HG03457 (cell line): ENCODE measurements around the gene BCAS3.
"Not testable (repeated sequence)": the region's sequence is repeated elsewhere in the genome, so short reads cannot be mapped to it uniquely, and the experiment has no call there.

Experiments
- ATAC-seq: cut with Tn5 transposase; IDR thresholded peaks from one replicate; pipeline ENCODE4 v1.9.1; 2021; ENCODE audit warnings: moderate number of reproducible peaks; ENCODE audit not compliant: unreplicated experiment

Gene BCAS3

GRCh38 chr17:60916043-60916442 is 238.4 kb downstream of the BCAS3 start:
- no peak for ATAC-seq

GRCh38 chr17:60920107-60920506 is 242.5 kb downstream of the BCAS3 start:
- no peak for ATAC-seq

- ATAC-seq = no peak
Observed at GRCh38 chr17:60923000-60923399, 245.3 kb downstream of the BCAS3 start.

- ATAC-seq = no peak
Observed at GRCh38 chr17:60926466-60927183, 249.0 kb downstream of the BCAS3 start.

GRCh38 chr17:60933739-60934138 is 256.1 kb downstream of the BCAS3 start:
- ATAC-seq = no peak

GRCh38 chr17:60934723-60935122 is 257.1 kb downstream of the BCAS3 start:
- no peak for ATAC-seq

- not testable (repeated sequence) for ATAC-seq
Observed at GRCh38 chr17:60935991-60936390, 258.3 kb downstream of the BCAS3 start.

GRCh38 chr17:60939318-60939717 is 261.7 kb downstream of the BCAS3 start:
- no peak for ATAC-seq

GRCh38 chr17:60941028-60941427 is 263.4 kb downstream of the BCAS3 start:
- ATAC-seq = no peak

GRCh38 chr17:60941571-60941970 is 263.9 kb downstream of the BCAS3 start:
- no peak for ATAC-seq

GRCh38 chr17:60944751-60945150 is 267.1 kb downstream of the BCAS3 start:
- no peak for ATAC-seq

- no peak for ATAC-seq
Observed at GRCh38 chr17:60947100-60947499, 269.4 kb downstream of the BCAS3 start.

- ATAC-seq = no peak
Observed at GRCh38 chr17:60947543-60947942, 269.9 kb downstream of the BCAS3 start.

- ATAC-seq = no peak
Observed at GRCh38 chr17:60952747-60953146, 275.1 kb downstream of the BCAS3 start.

GRCh38 chr17:60959011-60959410 is 281.4 kb downstream of the BCAS3 start:
- no peak for ATAC-seq

- ATAC-seq = no peak
Observed at GRCh38 chr17:60959696-60960095, 282.0 kb downstream of the BCAS3 start.

- no peak for ATAC-seq
Observed at GRCh38 chr17:60960398-60961065, 282.9 kb downstream of the BCAS3 start.

- no peak for ATAC-seq
Observed at GRCh38 chr17:60964160-60964559, 286.5 kb downstream of the BCAS3 start.

- ATAC-seq = no peak
Observed at GRCh38 chr17:60968266-60968665, 290.6 kb downstream of the BCAS3 start.

- no peak for ATAC-seq
Observed at GRCh38 chr17:60969500-60970037, 291.9 kb downstream of the BCAS3 start.

GRCh38 chr17:60970741-60971140 is 293.1 kb downstream of the BCAS3 start:
- ATAC-seq = no peak
